SKM-1 treated with dmso at 0.1 percent for 144 hours (cell line): ENCODE results near the gene CCDC57.
A peak's percentile ranks its signal among the peaks of the same experiment; 100 is the strongest.

Experiments used
- DNase-seq: peaks from one replicate; lab custom pipeline; 2025; ENCODE audit not compliant: unreplicated experiment; lab: John Stamatoyannopoulos, UW

CCDC57 gene

DNA sequence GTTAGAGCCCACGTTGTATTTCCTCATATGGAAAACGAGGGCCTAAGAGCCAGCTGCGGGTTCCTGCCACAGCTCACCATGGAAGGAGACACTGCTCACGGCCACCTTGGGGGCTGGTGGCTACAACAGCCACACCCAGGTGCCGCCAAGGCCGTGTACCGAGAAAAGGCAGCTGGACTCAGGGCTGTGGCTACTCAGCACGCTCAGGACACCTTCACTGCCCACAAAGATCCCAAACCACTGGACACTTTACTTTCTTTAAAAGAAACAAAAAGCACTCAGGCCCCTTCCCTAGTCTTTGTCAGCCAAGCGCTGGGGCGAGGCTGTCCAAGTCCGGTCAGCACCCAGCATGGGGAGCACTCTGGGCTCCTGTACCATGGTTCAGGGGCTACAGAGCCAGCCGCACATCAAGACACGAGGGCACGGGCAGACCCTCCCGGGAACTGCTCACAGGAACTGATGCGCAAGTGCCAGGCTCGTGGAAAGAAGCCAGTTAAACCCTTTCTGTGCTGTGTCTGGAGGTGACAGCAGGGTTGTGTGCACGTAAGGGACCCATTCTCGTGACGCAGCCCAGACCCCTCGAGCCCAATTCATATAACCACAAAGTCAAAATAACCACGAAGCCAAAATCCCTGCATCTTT is 34.7 kb upstream of the CCDC57 start:
- no peak for DNase-seq

GRCh38 chr17:82246365-82247181 is 33.9 kb upstream of the CCDC57 start:
- no peak for DNase-seq

DNA sequence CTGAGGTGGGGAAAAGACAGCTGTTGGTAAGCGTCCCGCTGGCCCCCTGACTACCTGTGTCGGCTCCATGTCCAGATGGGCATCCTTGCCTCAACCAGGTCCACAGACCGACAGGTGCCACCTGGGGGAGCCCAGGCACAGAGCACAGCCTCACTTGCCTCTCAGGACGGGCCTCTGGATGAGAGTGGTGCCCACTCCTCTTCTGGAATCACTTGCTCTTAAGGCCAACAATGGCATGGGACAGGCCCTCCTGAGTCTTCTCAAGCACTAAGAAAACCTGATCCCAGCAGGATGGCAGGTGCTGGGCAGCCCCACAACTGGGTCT is 33.4 kb upstream of the CCDC57 start:
- no peak for DNase-seq

DNA sequence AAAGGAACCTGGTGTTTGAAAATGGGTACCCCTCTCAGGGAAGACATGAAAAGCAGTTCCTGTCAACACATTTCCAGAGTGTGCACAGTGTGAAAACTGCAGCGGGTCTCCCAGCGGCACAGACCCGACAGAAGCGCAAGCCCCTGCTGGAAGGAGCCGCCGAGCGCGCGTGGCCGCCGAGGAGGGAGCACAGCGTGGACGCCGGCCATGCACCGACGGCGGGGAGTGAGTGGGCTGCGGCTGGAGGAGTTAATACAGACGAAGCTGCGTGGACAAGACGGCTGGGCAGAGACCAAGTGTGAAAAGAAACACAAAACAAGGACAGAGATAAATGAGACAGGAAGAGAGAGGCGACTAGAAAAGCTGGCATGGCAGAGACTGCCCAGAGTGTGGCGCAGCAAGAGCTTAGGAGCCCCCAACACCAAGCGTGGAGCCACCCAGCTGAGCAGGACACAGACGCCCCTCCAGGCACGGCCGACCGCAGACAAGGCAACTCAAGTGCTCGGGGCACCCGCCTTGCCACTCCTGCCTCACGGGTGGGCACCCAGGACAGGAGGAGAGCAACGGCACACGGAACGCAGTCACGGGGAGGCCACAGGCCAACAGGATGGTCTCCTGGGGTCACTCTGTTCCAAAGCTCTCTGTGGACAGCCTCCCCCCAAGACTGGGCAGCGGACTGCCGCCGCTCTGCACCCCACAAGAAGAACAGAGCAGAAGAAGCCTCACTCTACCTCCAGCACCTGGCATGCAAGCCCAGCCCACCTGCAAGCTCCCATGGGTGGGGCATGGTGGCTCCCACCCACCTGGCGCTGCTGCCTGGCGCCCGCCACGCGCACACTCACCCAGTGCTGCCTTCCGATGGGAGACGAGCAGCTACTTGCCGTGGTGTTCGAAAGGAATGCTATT is 32.7 kb upstream of the CCDC57 start:
- no peak for DNase-seq

GRCh38 chr17:82244413-82245133 is 31.9 kb upstream of the CCDC57 start:
- peak; percentile 19 for DNase-seq

DNA sequence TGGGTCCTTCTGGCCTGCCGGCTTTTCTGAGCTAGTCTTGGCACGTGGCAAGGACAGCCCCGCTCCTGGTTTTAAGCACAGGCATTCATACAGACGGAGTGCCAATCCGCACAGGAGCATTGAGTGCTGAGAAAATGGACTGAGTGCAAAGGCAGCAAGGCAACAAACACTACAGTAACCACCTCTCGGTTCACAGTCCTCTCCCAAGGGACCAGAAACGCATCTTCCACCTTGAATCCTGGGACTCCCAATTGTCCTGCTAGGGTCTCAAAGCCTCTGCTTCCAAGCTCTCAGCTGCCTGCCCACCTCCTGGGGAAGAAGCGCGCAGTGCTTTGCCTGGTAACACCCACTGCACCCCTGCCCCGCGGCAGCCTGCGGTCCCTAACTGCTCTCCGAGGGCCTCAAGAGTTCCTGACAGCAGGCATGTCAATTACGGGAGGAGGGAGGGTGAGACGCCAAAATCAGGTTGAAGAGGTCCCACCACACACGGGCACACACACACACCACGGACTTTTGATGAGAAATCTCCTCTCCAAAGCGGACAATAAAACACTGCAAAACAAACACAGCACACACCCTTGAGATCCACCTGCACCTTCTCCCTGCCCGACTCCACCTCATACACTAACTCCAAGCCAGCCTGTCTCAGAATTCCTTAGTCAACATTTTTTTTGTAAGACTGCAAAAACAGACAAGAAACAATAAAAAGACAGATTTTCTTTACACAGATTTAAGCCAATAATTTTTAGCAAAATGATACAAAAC is 31.2 kb upstream of the CCDC57 start:
- DNase-seq: no peak

GRCh38 chr17:82242977-82243647 is 30.5 kb upstream of the CCDC57 start:
- DNase-seq: no peak

- DNase-seq: no peak
Measured at GRCh38 chr17:82242698-82242976, 30.0 kb upstream of the CCDC57 start.

- peak; percentile 43 for DNase-seq
Measured at GRCh38 chr17:82241926-82242697, 29.5 kb upstream of the CCDC57 start.

DNA sequence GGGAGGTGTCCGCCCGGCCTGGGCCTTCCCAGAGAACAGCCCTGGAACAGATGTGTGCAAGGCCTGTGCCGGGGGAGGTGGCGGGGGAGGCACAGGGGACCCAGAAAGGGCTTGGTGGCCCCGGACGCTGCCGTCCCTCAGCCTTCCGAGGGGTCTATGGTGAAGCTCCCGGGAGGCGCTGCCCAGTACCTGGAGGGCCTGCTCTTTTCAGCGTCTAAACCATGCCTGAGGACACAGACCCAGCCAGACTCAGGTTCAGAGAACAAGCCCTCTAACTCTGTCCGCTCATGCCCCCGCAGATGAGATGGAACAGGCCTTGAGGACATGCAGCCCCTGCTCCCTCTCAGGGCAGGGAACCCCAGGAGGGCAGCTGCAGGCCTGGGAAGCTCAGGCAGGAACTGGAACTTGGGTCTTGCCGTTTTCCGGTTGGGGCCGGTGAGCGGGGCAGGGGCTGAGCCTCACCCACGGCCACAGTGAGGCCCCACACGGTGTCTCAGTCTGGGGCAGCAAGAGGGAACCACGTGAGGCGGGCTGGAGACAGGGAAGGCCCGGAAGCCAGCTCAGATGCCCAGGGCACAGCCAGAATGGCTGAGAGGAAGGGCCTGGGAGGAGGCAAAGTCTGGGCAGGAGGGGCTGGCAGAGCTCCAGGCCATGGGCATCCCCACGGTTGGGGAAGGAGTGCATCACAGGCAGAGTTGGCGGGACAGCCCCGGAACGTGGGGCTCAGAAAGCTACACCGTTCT is 28.7 kb upstream of the CCDC57 start:
- peak; percentile 72 for DNase-seq

DNA sequence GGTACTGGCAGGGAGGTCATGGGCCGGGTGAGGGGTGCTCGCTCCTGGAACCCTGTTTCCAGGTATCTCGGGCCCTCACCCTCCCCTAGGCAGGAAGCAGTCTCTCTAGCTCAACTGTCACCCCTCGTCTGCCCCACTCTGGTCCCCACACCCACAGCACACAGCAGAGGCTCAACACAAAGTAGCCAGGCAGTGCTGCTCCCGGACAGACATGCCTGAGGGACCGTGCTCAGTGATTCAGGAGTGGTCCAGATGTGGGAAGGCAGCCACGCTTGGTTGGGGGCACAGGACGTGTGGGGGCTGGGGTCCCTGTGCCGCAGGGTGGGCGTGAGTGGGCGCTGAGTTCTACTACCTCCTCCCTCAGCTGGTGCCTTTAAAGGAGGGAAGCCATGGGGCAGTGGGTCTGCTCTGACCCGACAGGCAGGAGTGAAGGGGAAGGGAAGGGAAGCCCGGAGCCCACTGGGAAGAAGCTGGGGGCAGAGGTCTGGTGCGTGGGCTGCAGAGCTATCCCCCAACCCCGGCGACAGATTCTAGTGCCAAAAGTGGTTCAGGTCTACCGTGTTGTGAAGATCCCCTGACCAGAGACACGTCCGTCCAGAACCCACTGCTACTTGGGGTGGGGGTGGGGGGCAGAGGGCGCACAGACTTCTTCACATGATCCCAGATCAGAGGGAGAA is 28.0 kb upstream of the CCDC57 start:
- DNase-seq: no peak

- DNase-seq: no peak
Measured at GRCh38 chr17:82239926-82240505, 27.4 kb upstream of the CCDC57 start.

DNA sequence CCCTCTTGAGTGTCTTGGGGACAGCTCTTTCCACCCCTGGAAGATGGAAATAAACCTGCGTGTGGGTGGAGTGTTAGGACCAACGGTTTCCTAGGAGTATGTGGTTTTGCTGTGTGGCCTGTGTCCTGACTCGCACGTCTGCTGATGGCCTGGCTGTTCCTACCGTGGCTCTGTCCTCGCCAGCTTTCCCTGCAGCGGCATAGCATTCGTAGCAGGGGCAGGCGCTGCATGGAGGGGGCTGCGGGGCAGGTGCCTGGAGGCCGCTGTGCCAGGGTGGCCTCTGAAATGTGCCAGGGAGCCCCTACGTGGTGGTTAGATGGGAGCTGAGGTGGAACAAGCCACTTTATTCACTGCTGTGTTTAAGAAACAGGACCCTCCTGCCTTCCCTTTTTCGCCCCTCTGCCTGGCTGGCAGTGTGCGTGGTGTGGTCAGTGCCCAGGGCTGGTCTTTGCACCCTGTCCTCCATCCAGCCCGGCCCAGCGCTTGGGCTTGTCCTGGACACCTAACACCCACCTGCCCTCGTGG is 26.8 kb upstream of the CCDC57 start:
- DNase-seq: no peak

DNA sequence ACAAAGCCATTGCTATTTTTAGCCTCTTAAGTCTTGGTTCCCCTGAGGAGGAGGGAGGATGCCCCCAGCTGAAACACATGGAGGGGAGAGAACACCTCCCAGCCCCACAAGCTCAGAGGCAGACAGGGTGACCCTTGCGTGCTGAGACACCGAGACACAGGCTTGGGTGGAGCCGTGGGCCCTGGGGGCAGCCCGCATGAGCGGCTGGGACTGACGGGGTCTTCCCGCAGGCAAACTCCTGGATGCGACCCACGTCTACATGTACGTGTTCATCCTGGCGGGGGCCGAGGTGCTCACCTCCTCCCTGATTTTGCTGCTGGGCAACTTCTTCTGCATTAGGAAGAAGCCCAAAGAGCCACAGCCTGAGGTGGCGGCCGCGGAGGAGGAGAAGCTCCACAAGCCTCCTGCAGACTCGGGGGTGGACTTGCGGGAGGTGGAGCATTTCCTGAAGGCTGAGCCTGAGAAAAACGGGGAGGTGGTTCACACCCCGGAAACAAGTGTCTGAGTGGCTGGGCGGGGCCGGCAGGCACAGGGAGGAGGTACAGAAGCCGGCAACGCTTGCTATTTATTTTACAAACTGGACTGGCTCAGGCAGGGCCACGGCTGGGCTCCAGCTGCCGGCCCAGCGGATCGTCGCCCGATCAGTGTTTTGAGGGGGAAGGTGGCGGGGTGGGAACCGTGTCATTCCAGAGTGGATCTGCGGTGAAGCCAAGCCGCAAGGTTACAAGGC is 26.0 kb upstream of the CCDC57 start:
- no peak for DNase-seq

GRCh38 chr17:82237746-82238471 is 25.3 kb upstream of the CCDC57 start:
- DNase-seq: no peak

GRCh38 chr17:82237083-82237745 is 24.6 kb upstream of the CCDC57 start:
- DNase-seq: no peak
